ENCODE data around the gene IGF2BP3.

IGF2BP3 gene

GRCh38 chr7:23294549-23295400 is 175.5 kb downstream of the IGF2BP3 start:
- Histone ChIP-seq H3K27me3 (ENCODE audit: control insufficient read depth in 5 of 5, insufficient read depth in 4 of 5, low read length in 5 of 5) (no peaks in the 10 kb centered on the region), H3K36me3 (ENCODE audit: control insufficient read depth in 5 of 5, insufficient read depth in 5 of 5, low read length in 5 of 5) (no peaks in the 10 kb centered on the region), H3K4me1 (ENCODE audit: control insufficient read depth in 5 of 5, insufficient read depth in 5 of 5, low read length in 5 of 5) (peaks cover 0 to 20% (median 7%) of the 10 kb centered on the region in 5 donors), H3K4me3 (ENCODE audit: low read depth in 1 of 5, low read length in 5 of 5) (no peak overlapping the region), H3K9me3 (ENCODE audit: control insufficient read depth in 5 of 5, low read length in 5 of 5) (no peaks in the 10 kb centered on the region), H3K27ac (ENCODE audit: low read depth, low read length) (no peak overlapping the region), H3K9ac (ENCODE audit: low read length in 5 of 5) (peak overlapping the region in 1 of 5 donors; percentile 27)

DNA sequence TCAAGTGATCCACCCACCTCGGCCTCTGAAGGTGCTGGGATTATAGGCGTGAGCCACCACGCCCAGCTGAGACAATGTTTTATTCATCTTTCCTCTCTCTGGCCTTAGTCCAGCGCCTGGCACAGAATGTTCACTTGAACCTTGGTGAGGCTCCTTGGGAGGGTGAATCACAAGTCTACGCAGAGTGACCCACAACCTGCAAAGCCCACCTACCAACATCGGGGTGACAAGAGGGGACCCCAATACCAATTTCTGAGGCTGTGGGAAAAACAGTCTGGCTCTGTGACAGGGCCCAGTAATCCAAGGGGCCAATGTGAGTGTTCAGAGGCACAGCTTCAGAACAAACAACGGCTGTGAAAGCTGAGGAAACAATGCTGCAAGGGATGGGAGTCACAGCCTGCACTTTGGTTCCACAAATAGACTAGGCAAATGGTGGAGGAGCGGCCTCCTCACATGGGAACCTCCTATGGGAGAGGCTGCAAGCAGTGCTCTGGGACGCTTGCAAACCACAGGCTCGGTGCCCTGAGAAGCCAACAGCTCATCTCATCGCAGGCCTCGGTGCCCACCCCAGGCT is 176.7 kb downstream of the IGF2BP3 start:
- peaks cover 0 to 12% (median under 1%) of the 10 kb centered on the region in 5 donors for H3K4me1 ChIP-seq (ENCODE audit: control insufficient read depth in 5 of 5, insufficient read depth in 5 of 5, low read length in 5 of 5)
- H3K9ac ChIP-seq (ENCODE audit: low read length in 5 of 5) = no peak overlapping the region
- H3K27ac ChIP-seq (ENCODE audit: low read depth, low read length) = no peak overlapping the region
- H3K27me3 ChIP-seq (ENCODE audit: control insufficient read depth in 5 of 5, insufficient read depth in 4 of 5, low read length in 5 of 5) = no peaks in the 10 kb centered on the region
- no peaks in the 10 kb centered on the region for H3K9me3 ChIP-seq (ENCODE audit: control insufficient read depth in 5 of 5, low read length in 5 of 5)
- H3K4me3 ChIP-seq (ENCODE audit: low read depth in 1 of 5, low read length in 5 of 5) = no peak overlapping the region
- no peaks in the 10 kb centered on the region for H3K36me3 ChIP-seq (ENCODE audit: control insufficient read depth in 5 of 5, insufficient read depth in 5 of 5, low read length in 5 of 5)

- H3K4me3 ChIP-seq (ENCODE audit: low read depth in 1 of 5, low read length in 5 of 5) = no peak overlapping the region
- peaks cover 0 to 8% (median 0%) of the 10 kb centered on the region in 5 donors for H3K4me1 ChIP-seq (ENCODE audit: control insufficient read depth in 5 of 5, insufficient read depth in 5 of 5, low read length in 5 of 5)
- no peak overlapping the region for H3K9ac ChIP-seq (ENCODE audit: low read length in 5 of 5)
- no peaks in the 10 kb centered on the region for H3K9me3 ChIP-seq (ENCODE audit: control insufficient read depth in 5 of 5, low read length in 5 of 5)
- no peak overlapping the region for H3K27ac ChIP-seq (ENCODE audit: low read depth, low read length)
- no peaks in the 10 kb centered on the region for H3K36me3 ChIP-seq (ENCODE audit: control insufficient read depth in 5 of 5, insufficient read depth in 5 of 5, low read length in 5 of 5)
- H3K27me3 ChIP-seq (ENCODE audit: control insufficient read depth in 5 of 5, insufficient read depth in 4 of 5, low read length in 5 of 5) = no peaks in the 10 kb centered on the region
Measured at GRCh38 chr7:23292623-23293022, 177.7 kb downstream of the IGF2BP3 start.

GRCh38 chr7:23291957-23292560 is 178.2 kb downstream of the IGF2BP3 start:
- Histone ChIP-seq H3K36me3 (ENCODE audit: control insufficient read depth in 5 of 5, insufficient read depth in 5 of 5, low read length in 5 of 5) (no peaks in the 10 kb centered on the region), H3K27me3 (ENCODE audit: control insufficient read depth in 5 of 5, insufficient read depth in 4 of 5, low read length in 5 of 5) (no peaks in the 10 kb centered on the region), H3K9ac (ENCODE audit: low read length in 5 of 5) (no peak overlapping the region), H3K27ac (ENCODE audit: low read depth, low read length) (no peak overlapping the region), H3K4me3 (ENCODE audit: low read depth in 1 of 5, low read length in 5 of 5) (no peak overlapping the region), H3K9me3 (ENCODE audit: control insufficient read depth in 5 of 5, low read length in 5 of 5) (no peaks in the 10 kb centered on the region), H3K4me1 (ENCODE audit: control insufficient read depth in 5 of 5, insufficient read depth in 5 of 5, low read length in 5 of 5) (peaks cover 0 to 8% (median 0%) of the 10 kb centered on the region in 5 donors)

GRCh38 chr7:23290993-23291392 is 179.3 kb downstream of the IGF2BP3 start:
- no peaks in the 10 kb centered on the region for H3K27me3 ChIP-seq (ENCODE audit: control insufficient read depth in 5 of 5, insufficient read depth in 4 of 5, low read length in 5 of 5)
- H3K4me1 ChIP-seq (ENCODE audit: control insufficient read depth in 5 of 5, insufficient read depth in 5 of 5, low read length in 5 of 5) = peaks cover 0 to 8% (median 0%) of the 10 kb centered on the region in 5 donors
- H3K9ac ChIP-seq (ENCODE audit: low read length in 5 of 5) = no peak overlapping the region
- no peaks in the 10 kb centered on the region for H3K9me3 ChIP-seq (ENCODE audit: control insufficient read depth in 5 of 5, low read length in 5 of 5)
- H3K27ac ChIP-seq (ENCODE audit: low read depth, low read length) = no peak overlapping the region
- no peaks in the 10 kb centered on the region for H3K36me3 ChIP-seq (ENCODE audit: control insufficient read depth in 5 of 5, insufficient read depth in 5 of 5, low read length in 5 of 5)
- H3K4me3 ChIP-seq (ENCODE audit: low read depth in 1 of 5, low read length in 5 of 5) = no peak overlapping the region

GRCh38 chr7:23287612-23288011 is 182.7 kb downstream of the IGF2BP3 start:
- Histone ChIP-seq H3K4me3 (ENCODE audit: low read depth in 1 of 5, low read length in 5 of 5) (no peak overlapping the region), H3K9ac (ENCODE audit: low read length in 5 of 5) (no peak overlapping the region), H3K9me3 (ENCODE audit: control insufficient read depth in 5 of 5, low read length in 5 of 5) (no peaks in the 10 kb centered on the region), H3K4me1 (ENCODE audit: control insufficient read depth in 5 of 5, insufficient read depth in 5 of 5, low read length in 5 of 5) (no peaks in the 10 kb centered on the region), H3K27me3 (ENCODE audit: control insufficient read depth in 5 of 5, insufficient read depth in 4 of 5, low read length in 5 of 5) (no peaks in the 10 kb centered on the region), H3K27ac (ENCODE audit: low read depth, low read length) (no peak overlapping the region), H3K36me3 (ENCODE audit: control insufficient read depth in 5 of 5, insufficient read depth in 5 of 5, low read length in 5 of 5) (no peaks in the 10 kb centered on the region)

GRCh38 chr7:23285657-23286646 is 184.3 kb downstream of the IGF2BP3 start:
- no peaks in the 10 kb centered on the region for H3K27me3 ChIP-seq (ENCODE audit: control insufficient read depth in 5 of 5, insufficient read depth in 4 of 5, low read length in 5 of 5)
- no peak overlapping the region for H3K9ac ChIP-seq (ENCODE audit: low read length in 5 of 5)
- no peaks in the 10 kb centered on the region for H3K36me3 ChIP-seq (ENCODE audit: control insufficient read depth in 5 of 5, insufficient read depth in 5 of 5, low read length in 5 of 5)
- no peak overlapping the region for H3K4me3 ChIP-seq (ENCODE audit: low read depth in 1 of 5, low read length in 5 of 5)
- H3K27ac ChIP-seq (ENCODE audit: low read depth, low read length) = no peak overlapping the region
- H3K9me3 ChIP-seq (ENCODE audit: control insufficient read depth in 5 of 5, low read length in 5 of 5) = no peaks in the 10 kb centered on the region
- no peaks in the 10 kb centered on the region for H3K4me1 ChIP-seq (ENCODE audit: control insufficient read depth in 5 of 5, insufficient read depth in 5 of 5, low read length in 5 of 5)

GRCh38 chr7:23284871-23285270 is 185.4 kb downstream of the IGF2BP3 start:
- no peak overlapping the region for H3K4me3 ChIP-seq (ENCODE audit: low read depth in 1 of 5, low read length in 5 of 5)
- no peaks in the 10 kb centered on the region for H3K27me3 ChIP-seq (ENCODE audit: control insufficient read depth in 5 of 5, insufficient read depth in 4 of 5, low read length in 5 of 5)
- H3K36me3 ChIP-seq (ENCODE audit: control insufficient read depth in 5 of 5, insufficient read depth in 5 of 5, low read length in 5 of 5) = no peaks in the 10 kb centered on the region
- no peak overlapping the region for H3K27ac ChIP-seq (ENCODE audit: low read depth, low read length)
- H3K4me1 ChIP-seq (ENCODE audit: control insufficient read depth in 5 of 5, insufficient read depth in 5 of 5, low read length in 5 of 5) = no peaks in the 10 kb centered on the region
- H3K9ac ChIP-seq (ENCODE audit: low read length in 5 of 5) = no peak overlapping the region
- H3K9me3 ChIP-seq (ENCODE audit: control insufficient read depth in 5 of 5, low read length in 5 of 5) = no peaks in the 10 kb centered on the region

DNA sequence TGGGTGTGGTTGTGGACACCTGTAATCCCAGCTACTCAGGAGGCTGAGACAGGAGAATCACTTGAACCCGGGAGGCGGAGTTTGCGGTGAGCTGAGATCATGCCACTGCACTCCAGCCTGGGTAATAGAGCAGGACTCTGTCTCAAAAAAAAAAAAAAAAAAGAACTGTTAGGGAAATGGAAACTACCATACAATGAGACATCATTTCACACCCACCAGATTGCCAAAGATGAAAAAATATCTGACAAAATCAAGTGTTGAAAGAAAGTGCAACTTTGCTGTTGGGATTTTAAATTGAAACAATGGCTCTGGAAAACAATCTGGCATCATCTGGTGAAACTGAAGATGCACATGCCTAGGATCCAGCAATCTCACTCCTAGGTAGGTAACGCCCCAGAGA is 187.2 kb downstream of the IGF2BP3 start:
- no peaks in the 10 kb centered on the region for H3K9me3 ChIP-seq (ENCODE audit: control insufficient read depth in 5 of 5, low read length in 5 of 5)
- no peak overlapping the region for H3K9ac ChIP-seq (ENCODE audit: low read length in 5 of 5)
- no peaks in the 10 kb centered on the region for H3K4me1 ChIP-seq (ENCODE audit: control insufficient read depth in 5 of 5, insufficient read depth in 5 of 5, low read length in 5 of 5)
- no peak overlapping the region for H3K27ac ChIP-seq (ENCODE audit: low read depth, low read length)
- no peaks in the 10 kb centered on the region for H3K27me3 ChIP-seq (ENCODE audit: control insufficient read depth in 5 of 5, insufficient read depth in 4 of 5, low read length in 5 of 5)
- no peak overlapping the region for H3K4me3 ChIP-seq (ENCODE audit: low read depth in 1 of 5, low read length in 5 of 5)
- no peaks in the 10 kb centered on the region for H3K36me3 ChIP-seq (ENCODE audit: control insufficient read depth in 5 of 5, insufficient read depth in 5 of 5, low read length in 5 of 5)

All from subcutaneous abdominal adipose tissue (tissue), 5 donors.